Fibroblast of the aortic adventitia (primary cell): Measurements from ENCODE around the gene PPARA. TPM values are rescaled to one million over a fixed set of nuclear protein-coding genes. Genes with fewer than 3 reads are reported as not detected.

Experiments used
- DNase-seq: peaks from one replicate; pipeline ENCODE4 v3.0.0-alpha.2; 2010; ENCODE audit warnings: low read depth
- H3K4me3 ChIP-seq: 2 replicates; pipeline ENCODE4 v1.5.1; 2011; ENCODE audit warnings: low read depth, mild to moderate bottlenecking, control low read depth, low read length, moderate library complexity
- CTCF ChIP-seq: IDR thresholded peaks from 2 replicates; pipeline ENCODE4 v1.5.1; 2011; ENCODE audit warnings: mild to moderate bottlenecking, low read length, control low read depth, inconsistent platforms; ENCODE audit not compliant: insufficient read depth
- total RNA-seq: library from RNA; depleted of rRNA; stranded (reverse); fragments of >200 nt; gene quantifications from 2 replicates; pipeline ENCODE4 v1.2.3, GENCODE V29; 2012; ENCODE audit warnings: low replicate concordance

PPARA gene
- total RNA-seq, 1 donor, result 13.4 TPM

DNA sequence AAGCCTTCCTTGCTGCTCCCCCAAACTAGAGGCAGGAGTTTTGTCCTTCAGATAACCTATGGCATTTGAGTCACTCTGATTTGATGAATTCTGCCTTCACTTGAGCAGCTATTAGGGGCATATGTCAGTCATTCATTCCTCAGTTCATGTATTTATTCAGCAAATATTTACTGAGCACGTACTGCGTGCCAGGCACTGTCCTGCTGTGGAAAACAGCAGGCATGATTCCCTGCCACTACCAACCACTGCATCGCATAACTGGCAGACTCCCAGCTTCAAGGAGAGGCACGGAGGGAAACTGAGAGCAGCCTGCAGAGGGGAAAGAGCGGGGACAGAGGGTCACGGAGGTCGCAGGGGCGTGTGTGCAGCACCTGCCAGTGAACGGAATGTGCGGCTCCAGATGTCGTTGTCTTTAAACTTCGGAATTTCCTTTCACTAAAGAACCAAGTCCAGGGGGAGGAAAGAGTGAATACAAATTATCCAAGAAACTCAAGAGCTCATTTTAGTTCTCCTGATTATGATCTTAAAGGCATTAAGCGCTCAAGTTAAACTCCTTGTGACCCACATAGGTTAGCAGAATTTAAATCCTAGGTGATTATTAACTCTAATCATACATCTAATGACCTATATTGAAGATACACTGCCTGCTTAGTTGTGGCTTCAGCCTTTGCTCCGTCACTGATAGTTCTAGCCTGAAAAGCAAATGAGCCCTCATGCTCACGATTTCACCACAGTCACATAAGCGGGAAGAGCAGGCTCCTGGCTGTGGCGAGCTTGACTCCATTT, 12.6 kb downstream of the PPARA start:
- TF ChIP-seq CTCF, result no peak
- no peak overlapping the region for H3K4me3 ChIP-seq
- DNase-seq, result no peak

GRCh38 chr22:46163557-46163888, 13.2 kb downstream of the PPARA start:
- DNase-seq, result no peak
- no peak for TF ChIP-seq CTCF
- H3K4me3 ChIP-seq, result no peak overlapping the region

- TF ChIP-seq CTCF, result no peak
- no peak for DNase-seq
- no peak overlapping the region for H3K4me3 ChIP-seq
These were observed 15.7 kb downstream of the PPARA start for GRCh38 chr22:46165977-46166376.

DNA sequence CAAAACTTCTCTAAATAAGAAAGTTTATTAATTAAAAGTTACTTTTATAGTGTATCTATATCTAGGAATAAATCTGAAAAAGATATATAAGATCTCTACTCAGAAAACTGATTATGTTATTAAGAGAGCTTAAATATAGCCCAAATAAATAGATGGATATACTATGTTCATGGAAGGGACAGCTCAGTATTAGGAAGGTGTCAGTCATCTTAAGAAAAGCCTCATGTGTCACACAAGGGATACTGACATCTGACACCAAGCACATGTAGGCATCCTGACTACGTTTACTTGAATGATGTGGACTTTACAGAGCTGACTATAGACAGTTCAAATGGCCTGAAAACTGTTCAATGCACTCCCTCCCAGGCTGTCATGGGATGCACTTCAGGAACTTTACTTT, 19.3 kb downstream of the PPARA start:
- TF ChIP-seq CTCF, result no peak
- no peak overlapping the region for H3K4me3 ChIP-seq
- no peak for DNase-seq

DNA sequence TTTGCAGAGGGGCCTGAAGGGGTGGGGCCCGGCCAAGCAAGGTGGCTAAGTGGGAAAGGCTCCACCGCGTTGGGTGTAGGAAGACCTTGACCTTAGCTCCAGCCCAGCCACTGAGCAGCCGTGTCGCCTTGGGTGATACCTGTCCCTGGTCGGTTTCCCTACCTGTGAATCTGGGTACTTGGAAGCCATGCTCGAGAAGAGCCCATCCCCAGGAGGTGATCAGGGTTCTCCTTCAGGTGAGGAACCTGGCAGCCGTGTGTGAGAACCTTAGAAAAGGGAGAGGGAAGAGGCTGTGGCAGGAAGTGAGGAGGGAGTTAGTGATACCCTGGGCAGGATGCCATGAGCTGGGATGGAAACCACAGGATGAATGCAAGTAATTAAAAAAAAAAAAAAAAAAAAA, 21.6 kb downstream of the PPARA start:
- no peak overlapping the region for H3K4me3 ChIP-seq
- peak; percentile 50 for DNase-seq
- TF ChIP-seq CTCF, result no peak

GRCh38 chr22:46172522-46173110, 22.3 kb downstream of the PPARA start:
- no peak for TF ChIP-seq CTCF
- no peak for DNase-seq
- no peak overlapping the region for H3K4me3 ChIP-seq

GRCh38 chr22:46173152-46173551, 22.8 kb downstream of the PPARA start:
- DNase-seq, result no peak
- no peak for TF ChIP-seq CTCF
- no peak overlapping the region for H3K4me3 ChIP-seq
